ENCODE data around the gene AP1S3.
"Not testable (repeated sequence)": the region's sequence is repeated elsewhere in the genome, so short reads cannot be mapped to it uniquely, and the experiment has no call there.

AP1S3 gene

GRCh38 chr2:223762853-223763252, 74.5 kb downstream of the AP1S3 start:
- Histone ChIP-seq H3K27ac (ENCODE audit: low read length) (no peak overlapping the region), H3K36me3 (replicated peaks; ENCODE audit: insufficient read depth, low read length) (no peaks in the 10 kb centered on the region; the same call in 1 of the 2 replicates), H3K4me1 (ENCODE audit: low read length) (peaks cover 12% of the 10 kb centered on the region), H3K9me2 (replicated peaks; ENCODE audit: insufficient read depth, low read length) (no peaks in the 10 kb centered on the region), H3K4me3 (ENCODE audit: low read length) (no peak overlapping the region), H3K9ac (ENCODE audit: low read length) (no peak overlapping the region), H3K9me3 (replicated peaks; ENCODE audit: insufficient read depth, low read length) (no peaks in the 10 kb centered on the region), H3K27me3 (replicated peaks; ENCODE audit: insufficient read depth, low read length) (no peaks in the 10 kb centered on the region), H3K4me2 (ENCODE audit: low read depth, low read length) (no peak overlapping the region), H2AFZ (ENCODE audit: low read length) (no peak overlapping the region), H4K20me1 (ENCODE audit: insufficient read depth, low read length) (no peaks in the 10 kb centered on the region), H3F3A (ENCODE audit: insufficient read depth, low read length) (peaks cover 16% of the 10 kb centered on the region; the same call in 1 of the 2 replicates), H3K79me2 (ENCODE audit: low read length) (no peaks in the 10 kb centered on the region)
- no peak for TF ChIP-seq CTCF (IDR thresholded peaks at IDR 0.05; ENCODE audit: low read length)
- no peak for TF ChIP-seq EZH2 (optimal IDR thresholded peaks at IDR 0.05; ENCODE audit: low read depth, low read length)
- TF ChIP-seq EZH2phosphoT487 (IDR thresholded peaks at IDR 0.05; ENCODE audit: low read length) = no peak
- no peak for DNase-seq

- not testable (repeated sequence) for H3K9me2 ChIP-seq (replicated peaks; ENCODE audit: insufficient read depth, low read length); H3K9me3 ChIP-seq (replicated peaks; ENCODE audit: insufficient read depth, low read length); H3K36me3 ChIP-seq (replicated peaks; ENCODE audit: insufficient read depth, low read length); H3K9ac ChIP-seq (ENCODE audit: low read length); H2AFZ ChIP-seq (ENCODE audit: low read length); H3K27me3 ChIP-seq (replicated peaks; ENCODE audit: insufficient read depth, low read length); H4K20me1 ChIP-seq (ENCODE audit: insufficient read depth, low read length); H3K4me3 ChIP-seq (ENCODE audit: low read length); H3K79me2 ChIP-seq (ENCODE audit: low read length)
- Histone ChIP-seq H3K4me1 (ENCODE audit: low read length) (peaks cover 12% of the 10 kb centered on the region), H3K27ac (ENCODE audit: low read length) (peak overlapping the region; percentile 14; the same call in 1 of the 2 replicates), H3F3A (ENCODE audit: insufficient read depth, low read length) (peaks cover 16% of the 10 kb centered on the region; the same call in 1 of the 2 replicates), H3K4me2 (ENCODE audit: low read depth, low read length) (peak overlapping the region; percentile 19; the same call in 1 of the 2 replicates)
- peak; percentile 78 for DNase-seq
Observed at GRCh38 chr2:223761746-223762145, 75.6 kb downstream of the AP1S3 start.

- Histone ChIP-seq H4K20me1 (ENCODE audit: insufficient read depth, low read length) (no peaks in the 10 kb centered on the region), H3K79me2 (ENCODE audit: low read length) (no peaks in the 10 kb centered on the region), H3K9ac (ENCODE audit: low read length) (no peak overlapping the region), H3K4me3 (ENCODE audit: low read length) (no peak overlapping the region), H3K9me2 (replicated peaks; ENCODE audit: insufficient read depth, low read length) (no peaks in the 10 kb centered on the region), H3K36me3 (replicated peaks; ENCODE audit: insufficient read depth, low read length) (no peaks in the 10 kb centered on the region; the same call in 1 of the 2 replicates), H3K9me3 (replicated peaks; ENCODE audit: insufficient read depth, low read length) (no peaks in the 10 kb centered on the region), H2AFZ (ENCODE audit: low read length) (no peak overlapping the region), H3K27me3 (replicated peaks; ENCODE audit: insufficient read depth, low read length) (no peaks in the 10 kb centered on the region), H3K4me1 (ENCODE audit: low read length) (peaks cover 12% of the 10 kb centered on the region), H3F3A (ENCODE audit: insufficient read depth, low read length) (peaks cover 16% of the 10 kb centered on the region; the same call in 1 of the 2 replicates), H3K27ac (ENCODE audit: low read length) (no peak overlapping the region; the same call in 1 of the 2 replicates), H3K4me2 (ENCODE audit: low read depth, low read length) (peak overlapping the region; percentile 19; the same call in 1 of the 2 replicates)
- TF ChIP-seq EZH2 (optimal IDR thresholded peaks at IDR 0.05; ENCODE audit: low read depth, low read length) (no peak), EZH2phosphoT487 (IDR thresholded peaks at IDR 0.05; ENCODE audit: low read length) (no peak), CTCF (IDR thresholded peaks at IDR 0.05; ENCODE audit: low read length) (no peak)
- peak; percentile 10 for DNase-seq
Observed at GRCh38 chr2:223760838-223761502, 76.4 kb downstream of the AP1S3 start.

All from MM.1S (cell line).